NCI-H1417 (cell line): Measurements from ENCODE around the gene ASH1L.
"Not testable (repeated sequence)": the region's sequence is repeated elsewhere in the genome, so short reads cannot be mapped to it uniquely, and the experiment has no call there.

Experiments
- DNase-seq, 3 experiments: peaks; one replicate each; lab custom pipeline; 2025; lab: John Stamatoyannopoulos, UW

ASH1L gene

DNA sequence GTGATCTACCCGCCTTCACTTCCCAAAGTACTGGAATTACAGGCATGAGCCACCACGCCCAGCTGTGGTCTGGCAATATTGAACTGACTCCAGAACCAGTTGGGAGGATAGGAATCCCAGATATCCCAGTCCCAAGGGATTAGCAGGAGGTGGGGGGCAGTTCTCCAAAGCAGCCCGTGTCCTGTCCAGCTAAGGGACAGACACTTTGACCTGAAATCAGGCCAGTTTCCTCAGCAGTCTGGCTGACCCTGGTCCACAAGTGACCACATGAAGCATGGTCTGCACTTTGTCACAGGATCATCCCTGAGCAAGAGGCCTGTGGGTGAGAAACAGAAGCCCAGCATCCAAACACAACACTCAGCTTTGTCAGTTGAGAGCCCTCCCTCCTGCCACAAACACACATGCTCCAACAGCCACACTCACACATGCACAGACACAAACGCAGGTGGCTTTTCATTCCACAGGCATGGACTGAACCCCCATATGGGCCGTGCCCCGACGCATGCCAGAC, 256.7 kb downstream of the ASH1L start:
- DNase-seq = no peak

DNA sequence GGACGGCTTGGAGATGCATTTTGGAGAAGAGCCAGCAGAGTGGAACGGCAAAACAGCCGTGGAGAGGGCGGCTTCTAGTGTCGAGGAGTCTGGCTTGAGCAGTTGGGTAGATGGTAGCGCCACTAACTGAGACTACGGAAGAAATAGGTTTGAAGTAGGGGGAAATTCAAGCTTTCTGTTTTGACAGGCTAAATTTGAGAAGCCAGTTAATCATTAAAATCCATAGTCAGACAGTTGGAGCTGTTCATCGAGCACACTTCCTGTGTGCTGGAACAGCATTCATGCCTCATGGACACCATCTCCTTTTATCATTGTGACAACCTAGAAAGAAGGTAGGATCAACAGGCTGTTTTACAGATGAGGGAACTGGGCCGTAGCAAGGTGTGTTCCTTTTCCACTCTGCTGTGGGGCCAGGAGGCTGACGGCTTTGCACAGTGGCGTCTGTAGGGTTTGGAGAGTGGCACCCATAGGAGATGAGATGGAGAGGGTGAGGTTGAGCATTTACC, 258.0 kb downstream of the ASH1L start:
- no peak for DNase-seq

DNA sequence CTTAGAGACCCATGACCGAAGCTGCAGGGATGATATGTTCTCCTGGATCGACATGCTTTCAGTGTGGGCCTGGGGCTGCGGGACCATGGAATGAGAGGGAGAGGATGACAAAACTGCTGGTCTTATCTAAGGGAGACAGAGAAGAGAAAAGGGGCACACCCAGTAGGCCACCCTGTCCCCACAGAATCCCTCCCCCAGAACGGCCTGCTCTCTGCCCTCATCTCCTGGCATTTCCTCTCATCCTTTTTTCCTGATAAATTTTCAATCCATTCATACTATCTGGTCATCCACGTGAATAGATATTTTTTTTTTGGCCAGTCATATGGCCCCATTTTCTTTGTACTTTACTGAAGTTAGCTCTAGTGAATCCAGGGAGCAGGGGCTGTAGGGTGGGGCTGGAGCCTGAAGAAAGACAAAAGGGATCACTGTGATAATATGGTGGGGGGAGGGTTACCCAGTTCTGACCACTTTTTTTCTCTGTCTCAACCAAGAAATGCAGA, 261.2 kb downstream of the ASH1L start, which contains the start of gene PKLR:
Gene PKLR, minus strand, starts transcription at position 97 of the 500 bp plus-strand sequence. Its CDS starts 43 bp downstream, at position 54.
- no peak for DNase-seq

DNA sequence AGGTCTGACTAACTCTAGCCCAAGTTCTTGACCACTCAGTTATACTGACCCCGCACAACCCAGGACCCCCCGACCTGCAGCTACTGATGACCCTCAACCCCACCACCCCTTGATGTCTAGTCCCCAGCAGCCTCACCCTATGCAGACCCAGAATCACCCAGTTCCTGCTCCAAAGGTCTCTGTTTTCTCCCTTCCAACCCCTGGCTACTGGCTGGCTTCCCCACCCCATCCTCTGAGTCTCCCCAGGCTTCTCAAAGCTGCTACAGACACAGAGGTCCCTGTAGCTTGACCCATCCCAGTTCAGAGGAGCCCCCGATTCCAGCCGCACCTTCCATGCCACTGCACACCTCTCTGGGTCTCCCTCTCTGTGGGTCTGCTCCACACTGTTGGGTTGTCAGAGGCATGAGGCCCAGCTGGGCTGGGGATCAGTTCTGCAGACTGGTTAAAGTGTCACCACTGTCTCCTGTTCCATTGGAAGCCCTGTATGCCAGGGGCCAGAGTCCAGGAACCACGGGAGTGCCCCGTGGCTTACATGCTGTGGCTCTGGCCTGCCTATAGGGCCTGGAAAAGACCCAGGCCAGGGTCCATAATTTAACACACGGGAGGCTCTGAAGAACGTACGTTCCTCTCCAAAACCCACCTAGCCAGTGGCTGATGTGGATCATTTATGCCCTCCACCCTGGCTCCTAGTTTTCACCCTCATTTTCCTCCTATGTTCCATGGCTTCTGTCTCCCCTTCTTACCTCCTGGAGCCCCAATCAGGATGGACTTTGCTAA, 261.9 kb downstream of the ASH1L start:
- no peak for DNase-seq

DNA sequence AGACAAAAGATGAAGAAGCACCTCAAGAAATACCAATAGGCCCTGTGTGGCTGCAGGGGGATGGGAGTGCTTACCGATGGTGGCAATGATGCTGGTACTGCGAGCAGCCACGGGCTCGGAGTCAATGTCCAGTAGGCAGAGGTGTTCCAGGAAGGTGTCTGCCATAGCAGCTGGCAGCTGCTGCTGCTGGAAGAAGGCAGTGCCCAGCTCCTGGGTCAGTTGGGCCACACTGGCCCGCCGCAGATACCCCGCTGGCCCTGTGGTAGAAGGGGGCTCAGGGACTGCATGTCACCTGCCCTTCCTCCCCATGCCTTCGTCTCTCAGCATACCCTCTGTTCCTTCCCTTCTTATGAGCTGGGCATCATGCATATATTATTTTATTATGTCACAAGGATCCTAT, 262.6 kb downstream of the ASH1L start:
- no peak for DNase-seq

DNA sequence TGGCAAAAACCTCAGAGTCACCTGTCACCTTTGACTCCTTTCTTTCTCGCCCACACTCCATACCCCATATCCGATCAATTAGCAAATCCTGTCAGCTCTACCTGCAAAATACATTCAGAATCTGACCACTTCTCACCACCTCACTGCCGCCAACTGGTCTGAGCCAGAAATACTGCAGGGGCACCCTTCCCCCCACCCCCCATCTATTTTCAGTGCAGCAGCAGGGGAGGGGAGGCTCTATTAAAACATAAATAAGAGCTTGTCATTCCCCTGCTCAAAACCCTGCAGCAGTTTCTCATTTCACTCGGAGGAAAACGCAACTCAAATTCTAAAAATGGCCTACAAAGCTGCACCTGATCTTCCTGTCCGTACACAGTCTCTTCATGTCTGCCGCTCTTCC, 265.2 kb downstream of the ASH1L start:
- no peak for DNase-seq

DNA sequence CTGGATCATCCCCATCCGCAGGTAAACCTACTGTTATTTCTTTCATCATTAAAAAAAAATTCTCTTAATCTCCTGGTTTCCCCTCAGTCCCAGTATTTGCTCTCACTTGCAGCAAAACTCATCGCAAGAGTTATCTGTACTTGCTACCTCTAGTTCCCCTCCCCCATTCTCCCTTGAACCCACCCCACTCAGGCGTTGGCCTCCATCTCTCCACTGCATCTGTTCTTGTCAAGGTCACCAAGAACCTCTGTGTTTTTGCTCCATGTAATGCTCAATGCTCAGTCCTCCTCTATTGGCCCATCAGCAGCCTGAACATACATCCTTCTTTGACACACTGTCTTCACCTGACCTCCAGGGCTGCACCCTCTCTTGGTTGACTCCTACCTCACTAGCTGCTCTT, 265.9 kb downstream of the ASH1L start:
- no peak for DNase-seq

DNA sequence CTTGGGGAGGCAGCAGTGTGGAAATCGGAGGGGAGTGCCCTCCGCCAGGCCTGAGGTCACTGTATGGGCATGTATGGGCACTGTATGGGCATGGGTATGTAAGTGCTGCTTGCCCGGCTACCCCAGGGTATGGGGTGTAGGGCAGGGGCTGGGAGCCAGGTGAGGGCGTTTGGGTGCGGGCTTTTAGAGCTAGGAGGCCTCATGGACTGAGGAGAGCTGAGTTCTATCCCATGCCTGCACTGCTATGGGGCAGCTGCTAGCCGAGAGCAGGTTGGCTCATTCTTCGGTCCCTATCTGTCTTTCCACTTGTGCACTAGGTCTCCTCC, 266.7 kb downstream of the ASH1L start:
- no peak for DNase-seq

DNA sequence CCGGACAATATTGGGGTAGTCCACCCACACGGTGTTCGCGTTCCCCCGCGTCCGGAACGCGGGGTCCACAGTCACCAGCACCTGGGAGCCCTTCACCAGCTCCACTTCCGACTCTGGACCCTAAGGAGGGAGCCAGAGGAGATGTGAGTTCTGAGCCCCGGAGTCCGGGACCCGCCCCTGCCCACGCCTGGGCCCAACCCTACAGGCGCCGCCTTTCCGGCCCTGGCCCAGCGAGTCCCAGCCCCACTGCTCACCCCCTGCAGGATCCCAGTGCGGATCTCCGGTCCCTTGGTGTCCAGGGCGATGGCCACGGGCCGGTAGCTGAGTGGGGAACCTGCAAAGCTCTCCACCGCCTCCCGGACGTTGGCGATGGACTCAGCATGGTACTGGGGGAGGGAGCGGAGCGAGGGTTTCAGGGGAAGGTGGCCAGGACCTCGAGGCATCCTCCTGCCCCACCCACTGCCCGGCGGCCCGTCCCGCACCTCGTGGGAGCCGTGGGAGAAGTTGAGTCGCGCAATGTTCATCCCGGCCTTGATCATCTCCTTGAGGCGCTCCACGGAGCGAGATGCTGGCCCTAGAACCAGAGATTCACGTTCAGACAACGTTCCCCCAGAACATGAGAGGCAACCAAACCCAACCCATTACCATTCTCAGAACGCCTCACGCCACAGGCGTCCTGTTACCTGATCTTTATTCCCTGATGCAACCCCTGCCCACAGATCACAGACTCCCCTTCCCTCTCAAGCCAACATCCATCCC, 267.2 kb downstream of the ASH1L start:
- DNase-seq = no peak

DNA sequence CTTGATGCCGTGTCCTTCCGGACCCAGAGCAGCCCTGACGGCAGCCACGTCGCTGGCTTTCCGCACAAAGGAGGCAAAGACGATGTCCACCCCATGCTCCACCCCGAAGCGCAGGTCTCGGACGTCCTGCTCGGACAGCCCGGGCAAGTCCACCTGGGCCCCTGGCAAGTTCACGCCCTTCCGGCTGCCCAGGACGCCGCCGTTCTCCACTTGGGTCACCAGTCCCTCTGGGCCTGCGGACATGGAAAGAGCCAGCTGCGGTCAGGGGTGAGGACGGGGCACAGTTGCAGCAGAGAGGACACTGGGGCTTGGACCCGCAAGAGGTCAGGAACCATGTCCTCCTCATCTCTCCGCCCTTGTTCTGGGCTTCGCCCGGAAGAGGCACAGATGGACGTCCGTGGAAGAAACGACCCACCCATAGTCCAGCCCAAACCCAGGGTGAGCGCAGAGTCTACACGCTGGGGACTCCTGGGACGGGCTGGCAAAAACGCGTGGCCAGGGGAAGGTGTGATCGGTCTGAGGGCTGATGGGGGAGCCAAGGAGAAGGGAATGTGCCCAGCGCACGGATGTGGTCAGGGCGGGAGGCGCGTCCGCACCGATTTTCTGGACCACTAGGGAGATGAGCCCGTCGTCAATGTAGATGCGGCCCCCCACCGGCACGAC, 268.0 kb downstream of the ASH1L start:
- no peak for DNase-seq

DNA sequence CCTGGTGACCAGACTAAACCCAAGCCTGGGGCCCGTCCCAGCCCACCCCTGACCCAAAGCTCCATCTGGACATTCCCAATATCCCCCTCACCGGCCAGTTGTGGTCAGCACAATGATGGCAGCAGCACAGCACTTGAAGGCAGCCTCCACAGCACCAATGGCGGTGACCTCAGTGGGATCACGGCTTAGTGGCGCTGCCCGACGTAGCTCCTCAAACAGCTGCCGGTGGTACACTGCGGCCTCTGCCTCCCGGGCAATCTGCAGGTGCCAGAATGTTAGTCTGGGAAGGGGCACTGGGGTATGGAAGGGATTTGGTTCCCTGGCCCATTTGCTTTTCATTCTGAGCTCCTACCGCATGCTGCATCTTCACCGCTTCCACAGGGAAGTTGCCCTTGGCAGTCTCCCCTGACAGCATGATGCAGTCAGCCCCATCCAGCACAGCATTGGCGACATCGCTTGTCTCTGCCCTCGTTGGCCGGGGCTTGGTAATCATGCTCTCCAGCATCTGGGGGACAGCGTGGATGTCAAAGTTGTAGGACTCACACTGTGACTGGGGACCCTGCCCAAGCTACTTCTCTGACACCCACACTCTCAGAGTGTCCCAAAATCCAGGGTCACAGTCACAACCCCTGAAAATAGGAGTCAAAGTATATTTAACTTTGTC, 269.4 kb downstream of the ASH1L start:
- DNase-seq = no peak

DNA sequence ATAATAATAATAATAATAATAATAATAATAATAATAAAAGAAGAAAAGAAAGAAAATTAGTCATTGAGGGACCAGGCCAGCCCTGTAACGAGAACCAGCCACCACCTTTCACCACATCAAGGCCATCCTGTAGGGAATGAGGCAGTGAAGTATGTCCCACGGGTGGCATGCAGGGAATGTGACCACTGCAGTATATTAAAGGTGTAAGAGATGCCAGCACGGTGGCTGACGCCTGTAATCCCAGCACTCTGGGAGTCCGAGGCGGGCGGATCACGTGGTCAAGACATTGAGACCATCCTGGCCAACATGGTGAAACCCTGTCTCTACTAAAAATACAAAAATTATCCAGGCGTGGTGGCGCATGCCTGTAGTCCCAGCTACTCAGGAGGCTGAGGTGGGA, 271.6 kb downstream of the ASH1L start:
- DNase-seq = not testable (repeated sequence)

DNA sequence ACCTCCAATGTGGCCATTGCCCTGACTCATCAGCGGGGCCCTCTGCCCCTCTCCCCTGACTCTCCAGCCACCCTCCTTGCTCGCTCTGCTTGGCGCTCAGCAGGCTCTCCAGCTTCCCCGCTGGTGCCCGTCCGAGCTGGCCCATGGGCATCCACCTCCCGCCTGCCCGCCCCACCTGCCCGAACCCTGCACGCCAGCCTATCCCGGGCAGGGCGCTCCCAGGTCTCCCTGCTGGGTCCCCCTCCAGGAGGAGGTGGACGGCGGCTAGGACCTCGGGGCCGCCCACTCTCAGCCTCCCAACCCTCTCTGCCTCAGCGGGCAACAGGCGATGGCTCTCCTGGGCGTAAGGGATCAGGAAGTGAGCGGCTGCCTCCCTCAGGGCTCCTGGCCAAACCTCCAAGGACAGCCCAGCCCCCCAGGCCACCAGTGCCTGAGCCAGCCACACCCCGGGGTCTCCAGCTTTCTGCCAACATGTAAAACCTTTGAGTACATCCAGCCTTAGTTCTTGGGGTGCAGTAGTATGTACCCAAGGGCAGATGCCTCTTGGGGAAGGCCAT, 274.5 kb downstream of the ASH1L start:
- DNase-seq = no peak

DNA sequence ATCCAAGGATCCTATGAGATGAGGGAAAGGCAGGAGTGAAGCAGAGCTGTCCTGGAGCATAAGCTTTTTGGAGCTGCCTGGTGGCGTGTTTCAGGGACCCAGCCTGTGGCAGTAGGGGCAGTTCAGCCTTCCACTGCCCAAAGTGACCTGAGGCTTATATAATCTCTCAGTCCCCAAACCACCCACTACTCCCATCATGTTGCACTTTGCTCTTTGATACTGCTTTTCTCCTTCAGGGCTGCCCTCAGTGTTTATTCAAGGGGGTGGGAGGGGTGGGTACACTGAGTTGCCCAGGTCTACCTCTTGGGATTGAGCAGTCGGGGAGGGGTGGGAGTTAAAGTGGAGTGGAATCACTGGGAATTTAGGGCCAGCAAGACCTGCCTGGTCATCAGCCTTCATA, 276.1 kb downstream of the ASH1L start:
- no peak for DNase-seq

DNA sequence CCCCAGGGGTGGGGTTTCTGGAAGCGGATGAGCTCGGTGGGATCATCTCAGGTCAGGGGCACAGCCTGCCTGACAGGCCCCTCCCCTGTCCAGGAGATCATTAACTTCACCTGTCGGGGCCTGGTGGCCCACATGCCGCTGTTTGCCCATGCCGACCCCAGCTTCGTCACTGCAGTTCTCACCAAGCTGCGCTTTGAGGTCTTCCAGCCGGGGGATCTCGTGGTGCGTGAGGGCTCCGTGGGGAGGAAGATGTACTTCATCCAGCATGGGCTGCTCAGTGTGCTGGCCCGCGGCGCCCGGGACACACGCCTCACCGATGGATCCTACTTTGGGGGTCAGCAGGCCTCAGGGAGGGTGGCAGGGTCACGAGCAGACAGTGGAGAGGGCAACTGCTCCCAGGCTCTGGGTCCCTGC, 277.0 kb downstream of the ASH1L start:
- DNase-seq = no peak
